ENCODE results near the gene ZNF555. TPM values are rescaled to one million over a fixed set of nuclear protein-coding genes. Genes with fewer than 3 reads are reported as not detected.

The ZNF555 gene
- total and polyA plus RNA-seq, 2 of the 13 experiments (the other 11 are each of a cell fraction or from before 2014, with no cell fraction given) = 5.0 to 8.0 TPM

- 0 out of 2 replicates have a peak, but pooled peaks have one; percentile 17 for TF ChIP-seq MNT (IDR thresholded peaks at IDR 0.05)
- no peak for TF ChIP-seq RBAK (CRISPR knock-in tag; IDR thresholded peaks at IDR 0.05)
- TF ChIP-seq ZNF264 (CRISPR knock-in tag; IDR thresholded peaks at IDR 0.05) = 0 out of 2 replicates have a peak, but pooled peaks have one; percentile 20
- TF ChIP-seq TEAD3 (CRISPR knock-in tag; optimal IDR thresholded peaks at IDR 0.05; ENCODE audit: borderline replicate concordance) = peak; percentile 63
- no peak for TF ChIP-seq ZNF703 (CRISPR knock-in tag; IDR thresholded peaks at IDR 0.05; ENCODE audit: borderline replicate concordance)
- no peak for TF ChIP-seq WIZ (CRISPR knock-in tag; IDR thresholded peaks at IDR 0.05)
- no peak for TF ChIP-seq ZSCAN5A (CRISPR knock-in tag; IDR thresholded peaks at IDR 0.05; ENCODE audit: borderline replicate concordance)
- peak; percentile 50; the same call in 1 of the 2 replicates for TF ChIP-seq ZHX1 (CRISPR knock-in tag; IDR thresholded peaks at IDR 0.05; ENCODE audit: low read depth)
- no peak for TF ChIP-seq DNMT3B (CRISPR knock-in tag; conservative IDR thresholded peaks at IDR 0.05)
- no peak; the same call in 1 of the 2 replicates for TF ChIP-seq NR2F2 (IDR thresholded peaks at IDR 0.05; ENCODE audit: borderline replicate concordance, low read depth)
- no peak for TF ChIP-seq SKIL (CRISPR knock-in tag; IDR thresholded peaks at IDR 0.05; ENCODE audit: borderline replicate concordance)
- no peak for TF ChIP-seq ZBTB37 (CRISPR knock-in tag; IDR thresholded peaks at IDR 0.05)
- peak; percentile 60; the same call in 1 of the 2 replicates for TF ChIP-seq AHR (CRISPR knock-in tag; IDR thresholded peaks at IDR 0.05)
- TF ChIP-seq TSC22D2 (CRISPR knock-in tag; IDR thresholded peaks at IDR 0.05; ENCODE audit: borderline replicate concordance) = no peak
- TF ChIP-seq RFX3 (CRISPR knock-in tag; IDR thresholded peaks at IDR 0.05) = no peak
- peak; percentile 61; the same call in 1 of the 2 replicates for TF ChIP-seq MAZ (IDR thresholded peaks at IDR 0.05; ENCODE audit: borderline replicate concordance, low read depth, low read length)
- TF ChIP-seq MAZ (CRISPR knock-in tag; IDR thresholded peaks at IDR 0.05; ENCODE audit: low read depth) = peak; percentile 64; the same call in 1 of the 2 replicates
- no peak for TF ChIP-seq ONECUT2 (CRISPR knock-in tag; IDR thresholded peaks at IDR 0.05)
- peak; percentile 64 for TF ChIP-seq SRSF4 (IDR thresholded peaks at IDR 0.05; ENCODE audit: low read depth, low read length, poor library complexity, severe bottlenecking)
- TF ChIP-seq ZNF451 (CRISPR knock-in tag; IDR thresholded peaks at IDR 0.05) = peak; percentile 84; the same call in 1 of the 2 replicates
- TF ChIP-seq KDM2A (CRISPR knock-in tag; IDR thresholded peaks at IDR 0.05; ENCODE audit: borderline replicate concordance, low read depth) = peak; percentile 94
Measured at GRCh38 chr19:2819540-2820111, 21.6 kb upstream of the ZNF555 start, which contains the start of gene ZNF554 (continued).
